ENCODE results near the gene MAGI2. TPM values are rescaled to one million over a fixed set of nuclear protein-coding genes. Genes with fewer than 3 reads are reported as not detected.

Gene MAGI2
- total RNA-seq, 1 experiment from 2014 or later: 0.22 TPM

GRCh38 chr7:79199961-79200360 is 253.5 kb downstream of the MAGI2 start:
- Histone ChIP-seq H3K9me2 (ENCODE audit: insufficient read depth) (no peaks in the 10 kb centered on the region), H3K9me3 (ENCODE audit: control insufficient read depth in 1 of 2, insufficient read depth in 1 of 2, low read depth in 1 of 2, low read length in 2 of 2) (no peaks in the 10 kb centered on the region), H3K4me2 (ENCODE audit: low read length) (no peak overlapping the region), H3K27ac (ENCODE audit: low read depth, low read length) (no peak overlapping the region), H4K20me1 (ENCODE audit: insufficient read depth) (no peaks in the 10 kb centered on the region), H3K27me3 (ENCODE audit: insufficient read depth, low read length) (no peaks in the 10 kb centered on the region), H3K9ac (ENCODE audit: low read length) (no peak overlapping the region), H3K79me2 (ENCODE audit: insufficient read depth, low read length) (no peaks in the 10 kb centered on the region), H2AFZ (ENCODE audit: low read depth, low read length, poor library complexity, severe bottlenecking) (no peak overlapping the region), H3K4me1 (ENCODE audit: control insufficient read depth in 1 of 2, insufficient read depth in 2 of 2, low read length in 2 of 2) (no peaks in the 10 kb centered on the region), H3K4me3 (replicated peaks in 1 of 2; ENCODE audit: low read depth in 1 of 2, low read length in 2 of 2) (no peak overlapping the region), H3K36me3 (ENCODE audit: control insufficient read depth in 1 of 2, insufficient read depth in 2 of 2, low read length in 2 of 2) (no peaks in the 10 kb centered on the region)
- ATAC-seq (no peak), DNase-seq (ENCODE audit: low read depth, low spot score) (no peak)
- no TSS peak for BruUV-seq (replicated peaks)
- ChIA-PET RAD21 (ENCODE audit: low non-redundant PET in 1 of 2, low total read pairs in 2 of 2, uncharacterized antibody in 2 of 2, unreplicated experiment in 2 of 2) (no interaction called here), CTCF (no interaction called here), POLR2A (no interaction called here)
- TF ChIP-seq YY1 (IDR thresholded peaks at IDR 0.05; ENCODE audit: extremely low read depth, insufficient replicate concordance, low read depth, low read length): no peak
- TF ChIP-seq CTCF (IDR thresholded peaks at IDR 0.05 in 2 of 3, conservative IDR thresholded peaks at IDR 0.05 in 1 of 3; ENCODE audit: borderline replicate concordance in 1 of 3, insufficient read depth in 1 of 3, low read depth in 2 of 3, low read length in 2 of 3): no peak
- no peak for TF ChIP-seq EZH2phosphoT487 (IDR thresholded peaks at IDR 0.05; ENCODE audit: borderline replicate concordance)
- no peak for TF ChIP-seq ELF1 (IDR thresholded peaks at IDR 0.05; ENCODE audit: borderline replicate concordance, low read depth)
- TF ChIP-seq JUND (IDR thresholded peaks at IDR 0.05): no peak
- TF ChIP-seq SRF (IDR thresholded peaks at IDR 0.05; ENCODE audit: low read depth): no peak
- intact Hi-C loops (cut with micrococcal nuclease): no loop called here

GRCh38 chr7:79199266-79199665 is 254.2 kb downstream of the MAGI2 start:
- Histone ChIP-seq H3K79me2 (ENCODE audit: insufficient read depth, low read length) (no peaks in the 10 kb centered on the region), H3K9ac (ENCODE audit: low read length) (no peak overlapping the region), H4K20me1 (ENCODE audit: insufficient read depth) (no peaks in the 10 kb centered on the region), H2AFZ (ENCODE audit: low read depth, low read length, poor library complexity, severe bottlenecking) (no peak overlapping the region), H3K36me3 (ENCODE audit: control insufficient read depth in 1 of 2, insufficient read depth in 2 of 2, low read length in 2 of 2) (no peaks in the 10 kb centered on the region), H3K9me2 (ENCODE audit: insufficient read depth) (no peaks in the 10 kb centered on the region), H3K27me3 (ENCODE audit: insufficient read depth, low read length) (no peaks in the 10 kb centered on the region), H3K4me2 (ENCODE audit: low read length) (no peak overlapping the region), H3K4me3 (replicated peaks in 1 of 2; ENCODE audit: low read depth in 1 of 2, low read length in 2 of 2) (no peak overlapping the region), H3K27ac (ENCODE audit: low read depth, low read length) (no peak overlapping the region), H3K4me1 (ENCODE audit: control insufficient read depth in 1 of 2, insufficient read depth in 2 of 2, low read length in 2 of 2) (no peaks in the 10 kb centered on the region), H3K9me3 (ENCODE audit: control insufficient read depth in 1 of 2, insufficient read depth in 1 of 2, low read depth in 1 of 2, low read length in 2 of 2) (no peaks in the 10 kb centered on the region)
- POLR2A ChIA-PET: no interaction called here
- RAD21 ChIA-PET (ENCODE audit: low non-redundant PET in 1 of 2, low total read pairs in 2 of 2, uncharacterized antibody in 2 of 2, unreplicated experiment in 2 of 2): no interaction called here
- CTCF ChIA-PET: no interaction called here
- ATAC-seq: no peak
- no TSS peak for BruUV-seq (replicated peaks)
- intact Hi-C loops (cut with micrococcal nuclease): no loop called here
- no peak for DNase-seq (ENCODE audit: low read depth, low spot score)
- no peak for TF ChIP-seq FOSL1 (IDR thresholded peaks at IDR 0.05; ENCODE audit: low read depth)
- TF ChIP-seq ZBTB33 (IDR thresholded peaks at IDR 0.05; ENCODE audit: extremely low read depth, insufficient replicate concordance, low read length): no peak
- TF ChIP-seq SP1 (IDR thresholded peaks at IDR 0.05; ENCODE audit: low read depth): no peak
- TF ChIP-seq POLR2AphosphoS5 (IDR thresholded peaks at IDR 0.05; ENCODE audit: low read depth, low read length): no peak
- TF ChIP-seq RAD21 (IDR thresholded peaks at IDR 0.05; ENCODE audit: low read depth): no peak
- TF ChIP-seq ELF1 (IDR thresholded peaks at IDR 0.05; ENCODE audit: borderline replicate concordance, low read depth): no peak
